ENCODE measurements around the gene EPB41L2.
"Not testable (repeated sequence)": the region's sequence is repeated elsewhere in the genome, so short reads cannot be mapped to it uniquely, and the experiment has no call there.

The EPB41L2 gene

GRCh38 chr6:131004936-131005335 is 58.1 kb downstream of the EPB41L2 start:
- DNase-seq (ENCODE audit: low read depth in 2 of 2), result no peak

- DNase-seq (ENCODE audit: low read depth in 2 of 2), result no peak
Measured at GRCh38 chr6:131004387-131004755, 58.7 kb downstream of the EPB41L2 start.

GRCh38 chr6:131003488-131004386 is 59.3 kb downstream of the EPB41L2 start:
- no peak for DNase-seq (ENCODE audit: low read depth in 2 of 2)

GRCh38 chr6:131002661-131002980 is 60.4 kb downstream of the EPB41L2 start:
- no peak for DNase-seq (ENCODE audit: low read depth in 2 of 2)

- DNase-seq (ENCODE audit: low read depth in 2 of 2), result no peak
Measured at GRCh38 chr6:131001945-131002660, 60.9 kb downstream of the EPB41L2 start.

- DNase-seq (ENCODE audit: low read depth in 2 of 2), result no peak
Measured at GRCh38 chr6:131001111-131001736, 61.8 kb downstream of the EPB41L2 start.

GRCh38 chr6:131000544-131000943 is 62.5 kb downstream of the EPB41L2 start:
- DNase-seq (ENCODE audit: low read depth in 2 of 2), result no peak

- no peak for DNase-seq (ENCODE audit: low read depth in 2 of 2)
Measured at GRCh38 chr6:130997061-130997753, 65.8 kb downstream of the EPB41L2 start.

- no peak for DNase-seq (ENCODE audit: low read depth in 2 of 2)
Measured at GRCh38 chr6:130996635-130997034, 66.4 kb downstream of the EPB41L2 start.

- no peak for DNase-seq (ENCODE audit: low read depth in 2 of 2)
Measured at GRCh38 chr6:130995783-130996447, 67.1 kb downstream of the EPB41L2 start.

GRCh38 chr6:130994319-130995097 is 68.5 kb downstream of the EPB41L2 start:
- DNase-seq (ENCODE audit: low read depth in 2 of 2), result no peak

GRCh38 chr6:130993292-130993765 is 69.7 kb downstream of the EPB41L2 start:
- DNase-seq (ENCODE audit: low read depth in 2 of 2), result no peak

- DNase-seq (ENCODE audit: low read depth in 2 of 2), result no peak
Measured at GRCh38 chr6:130991422-130992137, 71.5 kb downstream of the EPB41L2 start.

GRCh38 chr6:130987539-130987938 is 75.5 kb downstream of the EPB41L2 start:
- not testable (repeated sequence) for DNase-seq (ENCODE audit: low read depth in 2 of 2)

GRCh38 chr6:130985115-130985514 is 77.9 kb downstream of the EPB41L2 start:
- DNase-seq (ENCODE audit: low read depth in 2 of 2), result no peak

GRCh38 chr6:130982941-130983456 is 80.0 kb downstream of the EPB41L2 start:
- no peak for DNase-seq (ENCODE audit: low read depth in 2 of 2)

- DNase-seq (ENCODE audit: low read depth in 2 of 2), result no peak
Measured at GRCh38 chr6:130982135-130982534, 80.9 kb downstream of the EPB41L2 start.

- DNase-seq (ENCODE audit: low read depth in 2 of 2), result no peak
Measured at GRCh38 chr6:130981409-130981808, 81.6 kb downstream of the EPB41L2 start.

- DNase-seq (ENCODE audit: low read depth in 2 of 2), result no peak
Measured at GRCh38 chr6:130980310-130981032, 82.6 kb downstream of the EPB41L2 start.

All from stimulated activated CD4-positive, alpha-beta T cell treated with anti-CD3 and anti-CD28 coated beads, Interleukin-12 subunit alpha, Interleukin-12 subunit beta, amount 100 ng/mL, for 24 hours (primary cell).